NCI-H774 (cell line): ENCODE data around the gene PRR20G.
"Not testable (repeated sequence)": the region's sequence is repeated elsewhere in the genome, so short reads cannot be mapped to it uniquely, and the experiment has no call there.

Source experiments
- DNase-seq: peaks from one replicate; lab custom pipeline; 2025; lab: John Stamatoyannopoulos, UW

PRR20G gene

GRCh38 chr3:127299276-127299675 is 11.4 kb upstream of the PRR20G start:
- DNase-seq: no peak

- DNase-seq: no peak
These were observed 9.1 kb upstream of the PRR20G start for GRCh38 chr3:127296959-127297358.

DNA sequence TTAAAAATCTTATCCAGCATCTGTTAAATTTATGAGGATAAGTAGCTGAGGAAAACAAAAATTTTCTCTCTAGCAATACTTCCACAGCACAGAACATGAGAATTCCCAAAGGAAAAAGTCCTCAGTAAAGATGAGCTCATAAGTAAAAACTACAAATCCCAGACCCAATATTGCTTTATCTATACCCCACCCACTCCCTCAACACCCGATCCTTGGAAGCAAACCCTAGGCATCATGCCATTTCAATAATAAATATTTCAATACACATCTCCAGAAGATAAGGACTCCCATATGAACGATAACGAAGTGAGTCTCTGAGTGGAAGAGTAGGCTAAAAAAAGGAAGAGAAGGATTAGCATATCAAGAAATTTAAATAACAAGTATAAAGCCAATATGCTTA is 8.3 kb upstream of the PRR20G start:
- no peak for DNase-seq

DNA sequence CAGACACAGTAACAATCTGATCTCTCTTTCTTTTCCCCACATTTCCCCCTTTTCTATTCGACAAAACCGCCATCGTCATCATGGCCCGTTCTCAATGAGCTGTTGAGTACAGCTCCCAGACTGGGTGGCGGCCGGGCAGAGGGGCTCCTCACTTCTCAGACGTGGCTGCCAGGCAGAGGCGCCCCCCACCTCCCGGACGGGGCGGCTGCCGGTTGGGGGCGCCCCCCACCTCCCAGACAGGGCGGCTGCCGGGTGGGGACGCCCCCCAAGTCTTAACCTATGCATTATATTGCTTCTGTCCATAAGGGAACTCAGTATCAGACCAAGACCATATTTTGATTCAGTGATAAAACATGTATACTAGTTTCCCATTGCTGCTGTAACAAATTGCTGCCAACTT is 5.8 kb upstream of the PRR20G start:
- not testable (repeated sequence) for DNase-seq

- no peak for DNase-seq
These were observed 3.8 kb upstream of the PRR20G start for GRCh38 chr3:127291611-127292010.

- DNase-seq: no peak
These were observed 3.3 kb upstream of the PRR20G start for GRCh38 chr3:127291114-127291513.

- DNase-seq: no peak
These were observed 2.1 kb upstream of the PRR20G start for GRCh38 chr3:127289706-127290575.

DNA sequence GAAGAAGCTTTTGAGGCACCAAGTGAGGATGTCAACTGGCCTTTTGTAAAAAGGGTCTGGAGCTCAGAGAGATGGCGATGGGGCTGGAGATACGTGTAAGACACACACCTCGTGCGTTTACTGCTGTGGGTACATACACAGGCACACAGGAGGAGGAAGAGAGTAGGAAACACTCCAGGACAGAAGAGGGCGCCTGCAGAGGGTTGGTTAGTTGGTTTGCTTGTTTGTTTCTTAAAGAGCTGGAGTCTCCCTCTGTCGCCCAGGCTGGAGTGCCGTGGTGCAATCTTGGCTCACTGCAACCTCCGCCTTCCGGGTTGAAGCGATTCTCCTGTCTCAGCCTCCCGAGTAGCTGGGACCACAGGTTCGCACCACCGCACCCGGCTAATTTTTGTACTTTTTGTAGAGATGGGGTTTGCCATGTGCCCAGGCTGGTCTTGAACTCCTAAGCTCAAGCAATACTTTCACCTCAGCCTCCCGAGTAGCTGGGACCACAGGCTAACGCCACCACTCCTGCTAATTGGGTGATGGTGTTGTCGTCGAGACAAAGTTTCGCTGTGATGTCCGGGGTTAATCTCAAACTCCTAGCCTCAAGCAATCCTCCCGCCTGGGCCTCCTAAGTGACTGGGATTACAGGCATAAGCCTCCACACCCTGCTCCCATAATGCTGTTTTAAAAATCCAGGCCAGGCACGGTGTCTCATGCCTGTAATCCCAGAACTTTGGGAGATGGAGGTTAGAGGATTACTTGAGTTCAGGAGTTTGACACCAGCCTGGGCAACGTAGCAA is 1.3 kb upstream of the PRR20G start:
- no peak for DNase-seq

DNA sequence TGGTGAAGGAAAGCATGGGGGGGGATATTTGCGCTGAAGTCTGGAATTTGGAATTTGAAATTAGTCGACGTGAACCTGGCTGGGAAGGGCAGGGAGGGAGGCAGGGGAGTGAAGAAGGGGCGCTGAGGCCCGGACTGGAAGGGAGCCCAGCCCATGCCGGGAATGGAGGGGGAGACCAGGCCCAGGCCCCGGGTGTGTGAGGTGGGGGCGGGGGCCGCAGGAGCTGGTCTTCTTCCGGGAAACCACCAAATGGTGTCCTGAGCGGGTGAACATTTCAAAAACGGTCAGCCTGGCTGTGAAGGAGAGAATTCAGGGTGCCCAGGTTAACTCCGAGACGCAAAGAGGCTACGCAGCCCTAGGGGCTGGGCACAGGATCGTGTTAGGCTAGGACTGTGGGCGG is 497 bp upstream of the PRR20G start:
- no peak for DNase-seq

DNA sequence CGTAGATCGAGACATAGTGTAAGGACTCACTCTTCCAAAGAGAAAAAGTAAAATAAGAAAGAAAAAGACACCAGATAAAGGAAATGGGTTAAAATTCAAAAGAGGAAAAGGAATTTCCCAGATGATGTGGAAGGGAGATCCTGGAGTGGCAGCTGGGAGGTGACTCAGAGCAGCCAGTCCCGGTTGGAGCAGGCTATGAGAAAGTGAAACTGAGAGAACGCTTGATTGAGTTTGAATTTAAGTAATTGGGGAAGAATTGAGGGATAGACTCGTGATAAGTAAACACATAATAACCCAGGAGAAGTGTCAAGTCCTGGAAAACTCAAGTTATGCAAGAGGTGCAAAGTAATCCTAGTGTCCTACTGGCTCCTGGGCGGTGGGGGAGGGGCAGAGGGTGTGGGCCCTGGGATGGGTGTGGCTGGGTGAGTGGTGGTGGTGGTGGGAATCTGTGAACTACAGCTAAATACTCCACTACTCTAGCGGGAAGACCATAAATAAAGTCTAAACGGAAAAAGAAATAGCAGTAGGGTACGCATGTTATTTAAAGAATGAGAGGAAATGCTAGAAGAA is 1.2 kb downstream of the PRR20G start:
- DNase-seq: no peak

GRCh38 chr3:127284258-127284657 is 3.6 kb downstream of the PRR20G start:
- DNase-seq: no peak

GRCh38 chr3:127277561-127277960 is 10.3 kb downstream of the PRR20G start:
- no peak for DNase-seq

GRCh38 chr3:127276995-127277394 is 10.9 kb downstream of the PRR20G start:
- no peak for DNase-seq

DNA sequence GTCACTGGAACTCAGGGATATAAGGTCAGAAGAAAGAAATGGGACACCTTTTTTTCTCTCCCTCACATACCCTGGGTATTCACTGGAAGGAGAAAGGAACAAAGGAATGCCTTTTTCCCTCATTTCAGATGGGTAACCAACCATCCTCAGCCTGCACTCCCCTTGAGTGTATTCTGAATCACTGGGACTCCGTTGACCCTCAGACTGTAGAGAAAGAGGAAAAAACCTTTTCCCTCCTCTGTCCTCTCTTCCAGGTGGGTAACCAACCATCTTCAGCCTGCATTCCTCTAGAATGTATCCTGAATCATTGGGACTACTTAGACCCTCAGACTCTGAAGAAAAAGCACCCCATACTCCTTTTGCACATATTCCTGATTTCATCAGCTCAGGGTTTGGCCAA is 11.4 kb downstream of the PRR20G start:
- no peak for DNase-seq

DNA sequence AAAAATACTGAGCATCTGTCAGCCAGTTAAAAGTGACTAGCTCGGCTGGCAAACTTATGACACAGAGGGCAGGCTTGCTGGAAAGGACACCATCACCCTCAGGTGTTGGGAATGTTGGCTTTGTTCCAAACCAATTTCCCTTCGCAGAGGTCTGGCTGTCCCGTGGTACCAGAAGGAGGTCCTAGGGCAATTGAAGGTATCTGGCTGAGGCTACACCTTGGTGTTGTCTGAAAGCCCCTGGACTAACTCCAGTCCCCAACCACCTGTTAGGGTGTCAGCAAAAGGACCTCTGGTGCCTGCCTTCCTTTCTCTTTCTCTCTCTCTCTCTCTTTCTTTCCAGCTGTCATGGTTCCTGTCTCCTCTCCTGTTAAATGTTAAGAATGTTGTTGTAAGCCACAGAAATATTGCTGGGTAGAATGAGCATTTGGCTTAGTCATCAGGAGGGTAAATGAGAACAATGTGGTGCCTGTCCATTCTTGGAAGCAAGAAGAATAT is 12.5 kb downstream of the PRR20G start:
- no peak for DNase-seq

DNA sequence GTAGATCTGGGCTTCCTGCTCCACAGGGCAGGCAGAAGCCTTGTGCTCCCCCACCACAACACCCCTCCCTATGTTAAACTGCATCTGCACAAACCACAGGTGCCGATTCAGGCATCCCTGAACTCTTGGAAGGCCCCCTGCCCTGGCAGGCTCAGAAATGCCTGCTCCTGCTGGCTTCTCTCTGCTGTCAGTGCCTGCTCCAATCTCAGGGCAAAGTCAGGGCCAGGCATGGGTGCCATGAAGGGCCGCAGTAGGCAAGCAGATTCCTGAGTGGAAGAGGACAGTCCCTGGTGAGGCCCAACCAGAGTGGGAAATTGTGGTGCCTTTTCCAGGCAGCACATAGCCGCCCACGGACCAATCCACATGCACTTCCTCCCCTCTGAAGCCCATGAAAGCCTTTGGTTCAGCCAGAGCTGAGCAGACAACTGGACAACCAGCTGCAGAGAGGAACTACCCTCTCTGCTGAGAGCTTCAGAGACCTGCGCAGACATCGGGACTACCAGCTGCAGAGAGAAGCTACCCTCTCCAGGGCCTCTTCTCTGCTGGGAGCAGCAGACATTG is 13.6 kb downstream of the PRR20G start:
- no peak for DNase-seq

DNA sequence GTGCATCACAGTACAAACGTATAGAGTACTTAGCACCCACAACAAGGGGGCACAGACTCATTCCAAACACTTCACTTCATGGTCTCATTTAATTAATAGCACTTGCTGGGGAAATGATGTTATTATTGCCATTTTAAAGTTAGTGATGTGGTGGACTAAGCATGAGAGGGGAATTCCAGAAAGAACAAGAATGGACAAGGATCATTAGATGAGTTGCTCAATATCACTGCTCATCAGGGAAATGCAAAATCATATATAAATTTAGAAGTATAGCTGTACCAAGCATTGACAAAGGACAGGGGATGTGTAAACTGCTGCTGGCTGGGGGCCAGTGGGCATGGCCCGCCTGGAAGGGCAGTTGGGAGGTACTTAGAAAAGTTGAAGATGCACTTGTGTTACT is 14.6 kb downstream of the PRR20G start:
- no peak for DNase-seq

GRCh38 chr3:127266186-127266585 is 21.7 kb downstream of the PRR20G start:
- no peak for DNase-seq

DNA sequence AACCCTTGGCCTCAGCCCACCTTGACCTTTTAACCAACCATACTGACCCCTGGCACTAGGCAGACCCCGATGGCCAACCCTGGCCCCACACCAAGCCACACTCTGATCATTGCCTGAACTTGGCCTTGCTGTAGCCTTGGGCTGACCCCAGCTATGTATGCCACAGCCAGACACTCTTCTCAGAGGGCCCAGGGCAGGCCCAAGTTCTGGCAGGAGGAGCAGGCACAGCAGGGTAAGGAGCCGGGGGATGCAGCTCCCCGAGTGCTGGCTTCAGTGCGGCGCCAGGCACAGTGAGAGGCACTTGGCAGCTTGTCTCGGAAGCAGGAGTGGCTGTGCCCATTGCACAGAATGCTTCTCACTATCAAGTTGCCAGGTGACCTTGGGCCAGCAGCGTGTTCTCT is 22.3 kb downstream of the PRR20G start:
- no peak for DNase-seq

DNA sequence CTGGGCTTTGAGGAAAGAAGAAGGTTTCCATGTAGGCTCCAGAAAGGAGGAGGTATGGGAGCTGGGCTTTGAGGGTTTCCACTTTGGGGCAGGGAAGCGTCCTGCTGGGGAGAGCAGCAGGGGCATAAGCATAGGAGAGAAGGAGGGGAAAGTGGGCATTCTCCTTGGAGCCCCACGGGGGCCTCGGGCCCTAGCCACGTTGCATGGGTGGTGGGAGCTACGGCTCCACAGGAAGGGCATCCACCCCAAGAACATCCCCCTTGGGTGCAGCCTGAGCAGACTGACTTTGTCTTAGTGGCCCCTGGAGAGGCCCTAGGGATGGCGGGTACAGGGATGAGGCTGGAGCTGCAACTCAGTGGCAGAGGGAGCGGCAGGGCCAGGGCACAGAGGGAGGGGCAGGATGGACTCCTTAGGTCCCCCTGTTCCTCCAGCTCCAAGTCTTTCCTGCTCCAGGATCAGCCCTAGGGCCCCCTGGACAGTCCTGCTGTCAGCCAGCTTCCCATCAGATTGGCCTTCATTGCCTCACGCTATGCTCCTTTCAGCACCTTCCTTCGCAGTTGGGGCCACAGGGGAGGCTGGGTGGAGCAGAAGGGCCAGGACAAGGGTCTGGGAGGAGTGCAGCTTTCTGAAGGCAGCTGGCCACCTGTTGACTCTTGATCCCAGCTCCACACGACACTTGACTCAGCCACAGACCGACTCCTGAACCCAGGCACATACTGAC is 22.9 kb downstream of the PRR20G start:
- no peak for DNase-seq

DNA sequence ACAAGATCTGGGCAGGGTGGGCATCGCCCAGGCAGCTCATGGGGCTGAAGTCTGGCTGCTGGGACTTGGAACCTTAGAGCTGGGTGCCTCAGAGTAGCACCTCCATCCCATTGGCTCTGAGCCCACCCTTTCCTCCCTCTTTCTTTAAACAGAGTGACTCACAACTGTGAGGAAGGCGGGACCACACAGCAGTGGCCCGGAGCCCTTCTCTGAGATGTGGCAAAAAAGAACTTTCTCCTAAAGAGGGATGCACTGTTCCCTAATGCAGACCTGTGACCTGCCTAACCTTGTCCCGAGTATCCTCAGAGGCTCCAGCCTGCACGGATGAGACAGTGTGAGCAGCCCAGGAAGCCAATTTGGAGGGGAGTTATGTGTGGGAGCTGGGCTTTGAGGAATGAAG is 23.6 kb downstream of the PRR20G start:
- no peak for DNase-seq
